ENCODE data around the gene KMT5B.

KMT5B gene

DNA sequence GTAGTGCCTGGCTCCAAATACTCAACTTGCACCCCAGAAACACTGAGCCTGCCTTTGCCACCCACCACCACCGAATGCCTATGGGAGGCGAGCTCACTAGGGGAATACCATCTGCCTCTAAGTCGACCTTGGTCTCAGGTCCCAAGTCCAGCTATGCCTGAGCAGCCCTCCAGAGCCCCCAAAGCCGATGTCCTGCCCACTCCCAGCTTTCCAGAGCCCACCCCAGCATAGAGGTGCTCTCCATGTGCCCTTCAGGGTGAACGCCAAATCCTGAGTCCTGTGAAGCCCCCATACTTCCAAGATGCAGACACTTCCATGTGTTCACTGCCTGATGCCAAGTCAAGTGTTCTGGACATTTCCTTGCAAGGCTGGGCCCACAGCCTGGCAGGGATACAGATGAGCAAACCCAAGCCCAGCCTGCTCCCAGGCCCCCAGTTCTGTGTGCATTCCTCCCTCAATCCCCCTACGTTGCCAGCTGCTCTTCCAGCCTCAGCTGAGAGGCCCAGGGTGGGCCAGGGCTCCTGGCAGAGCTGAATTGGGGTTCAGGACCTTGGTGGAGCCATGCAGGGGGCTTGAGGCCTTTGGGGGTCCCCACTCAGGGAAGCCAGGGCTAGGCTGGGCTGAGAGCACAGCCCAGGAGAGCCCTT is 2.6 kb upstream of the KMT5B start:
- no peak for DNase-seq

DNA sequence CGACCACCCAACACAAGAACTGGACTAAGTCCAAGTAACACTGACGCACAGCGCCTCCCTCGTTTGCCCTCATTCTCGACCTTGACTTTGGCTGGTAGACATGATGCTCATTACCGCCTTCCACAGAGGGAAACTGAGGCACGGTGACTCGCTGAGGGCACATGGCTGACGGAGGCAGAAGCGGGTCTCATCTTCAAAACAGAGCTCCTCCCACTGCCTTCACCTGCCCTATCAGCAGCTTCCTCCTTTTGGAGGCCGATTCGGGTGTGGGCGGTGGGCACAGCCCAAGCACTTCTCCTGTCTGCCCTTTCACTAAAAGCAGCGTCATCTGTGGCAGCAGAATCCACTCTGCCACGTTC is 2.0 kb upstream of the KMT5B start:
- DNase-seq, result no peak

GRCh38 chr11:68214173-68215086 is 1.3 kb upstream of the KMT5B start:
- DNase-seq, result peak in 1 of 2 experiments; percentile 29

- peak; percentile 75 to 92 for DNase-seq
Observed at GRCh38 chr11:68213555-68214172, 568 bp upstream of the KMT5B start.

GRCh38 chr11:68212421-68213134 is 518 bp downstream of the KMT5B start:
- peak in 1 of 2 experiments; percentile 47 for DNase-seq

GRCh38 chr11:68211546-68211945 is 1.6 kb downstream of the KMT5B start:
- DNase-seq, result no peak

DNA sequence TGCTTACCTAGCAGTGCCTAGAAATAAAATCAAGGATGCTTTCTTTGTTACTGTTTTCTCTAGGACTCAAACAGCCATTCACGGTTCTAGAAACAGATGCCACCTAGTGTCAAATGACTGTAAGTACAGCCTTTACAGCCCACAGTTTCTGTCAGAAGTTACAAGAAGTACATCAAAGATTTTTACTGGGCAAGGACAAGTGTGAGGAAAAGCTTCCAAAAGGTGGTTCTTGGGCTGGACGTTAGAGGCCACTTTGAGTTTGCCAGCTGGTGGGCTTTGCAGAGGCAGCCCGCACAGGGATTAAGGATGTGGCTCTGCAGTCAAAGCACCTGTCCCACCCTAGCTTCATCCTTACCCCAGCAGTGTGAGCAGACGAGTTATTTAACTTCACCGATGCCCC is 6.9 kb downstream of the KMT5B start:
- peak; percentile 11 to 56 for DNase-seq

- DNase-seq, result no peak
Observed at GRCh38 chr11:68204402-68204801, 8.7 kb downstream of the KMT5B start.

GRCh38 chr11:68202165-68202564 is 10.9 kb downstream of the KMT5B start:
- no peak for DNase-seq

GRCh38 chr11:68201492-68201891 is 11.6 kb downstream of the KMT5B start:
- no peak for DNase-seq

DNA sequence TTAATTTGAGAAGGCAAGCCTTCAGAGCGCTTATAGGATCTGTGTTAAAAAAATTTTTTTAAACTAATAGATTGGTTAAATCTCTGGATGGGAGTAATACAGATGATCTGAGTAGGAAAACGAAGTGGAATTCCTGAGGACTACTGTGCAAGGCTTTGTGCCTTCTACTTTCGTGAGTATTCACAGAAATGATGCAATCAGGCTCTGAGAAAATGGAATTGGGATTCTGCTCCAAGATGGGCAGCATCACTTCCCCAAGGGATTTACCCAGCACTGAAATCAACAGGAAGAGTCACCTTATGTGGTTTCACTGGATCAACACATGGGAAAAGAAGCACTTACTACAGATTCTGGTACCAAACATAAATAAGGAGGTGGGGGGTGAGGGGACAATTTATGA is 12.5 kb downstream of the KMT5B start:
- no peak for DNase-seq

GRCh38 chr11:68199295-68199987 is 13.7 kb downstream of the KMT5B start:
- no peak for DNase-seq

GRCh38 chr11:68196219-68196618 is 16.9 kb downstream of the KMT5B start:
- DNase-seq, result no peak

DNA sequence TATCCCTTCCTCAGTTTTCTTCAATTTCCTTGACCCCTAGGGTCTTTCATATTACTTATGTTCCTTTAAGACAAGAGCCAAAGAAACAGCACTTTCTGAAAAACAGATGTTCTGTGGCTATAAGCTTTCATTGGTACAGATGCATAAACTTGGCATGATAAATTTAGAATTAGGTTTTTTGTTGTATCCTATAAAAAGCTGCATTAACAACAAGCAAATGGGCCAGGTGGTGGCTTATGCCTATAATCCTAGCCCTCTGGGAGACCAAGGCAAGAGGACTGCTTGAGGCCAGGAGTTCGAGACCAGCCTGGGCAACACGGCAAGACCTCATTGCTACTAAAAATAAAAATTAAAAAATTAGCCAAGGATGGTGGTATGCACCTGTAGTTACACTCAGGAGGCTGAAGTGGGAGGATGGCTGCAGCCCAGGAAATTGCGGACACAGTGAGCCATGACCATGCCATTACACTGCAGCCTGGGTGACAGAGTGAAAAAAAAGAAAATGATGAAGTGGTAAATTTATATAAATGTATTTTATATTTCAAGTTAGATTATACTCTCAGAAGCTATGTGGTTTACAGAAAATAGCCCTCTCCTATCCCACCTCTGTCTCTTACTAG is 18.3 kb downstream of the KMT5B start:
- no peak for DNase-seq

DNA sequence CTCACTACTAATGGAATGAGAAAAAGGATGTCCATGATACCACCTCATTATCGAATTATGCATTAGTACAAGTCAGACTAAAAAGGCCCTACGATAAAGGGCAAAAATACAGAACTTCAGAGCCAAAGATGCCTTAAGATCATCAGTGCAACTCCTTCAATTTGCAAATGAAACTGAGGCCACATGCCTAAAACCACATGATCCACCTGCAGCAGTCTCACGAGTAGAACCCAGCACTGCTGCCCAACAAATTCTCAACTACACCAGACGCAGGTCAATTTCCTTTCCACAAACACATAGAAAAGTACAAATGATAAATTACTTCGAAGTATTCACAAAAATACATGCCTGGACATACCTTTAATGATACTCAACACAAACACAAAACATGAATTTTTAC is 20.1 kb downstream of the KMT5B start:
- DNase-seq, result no peak

DNA sequence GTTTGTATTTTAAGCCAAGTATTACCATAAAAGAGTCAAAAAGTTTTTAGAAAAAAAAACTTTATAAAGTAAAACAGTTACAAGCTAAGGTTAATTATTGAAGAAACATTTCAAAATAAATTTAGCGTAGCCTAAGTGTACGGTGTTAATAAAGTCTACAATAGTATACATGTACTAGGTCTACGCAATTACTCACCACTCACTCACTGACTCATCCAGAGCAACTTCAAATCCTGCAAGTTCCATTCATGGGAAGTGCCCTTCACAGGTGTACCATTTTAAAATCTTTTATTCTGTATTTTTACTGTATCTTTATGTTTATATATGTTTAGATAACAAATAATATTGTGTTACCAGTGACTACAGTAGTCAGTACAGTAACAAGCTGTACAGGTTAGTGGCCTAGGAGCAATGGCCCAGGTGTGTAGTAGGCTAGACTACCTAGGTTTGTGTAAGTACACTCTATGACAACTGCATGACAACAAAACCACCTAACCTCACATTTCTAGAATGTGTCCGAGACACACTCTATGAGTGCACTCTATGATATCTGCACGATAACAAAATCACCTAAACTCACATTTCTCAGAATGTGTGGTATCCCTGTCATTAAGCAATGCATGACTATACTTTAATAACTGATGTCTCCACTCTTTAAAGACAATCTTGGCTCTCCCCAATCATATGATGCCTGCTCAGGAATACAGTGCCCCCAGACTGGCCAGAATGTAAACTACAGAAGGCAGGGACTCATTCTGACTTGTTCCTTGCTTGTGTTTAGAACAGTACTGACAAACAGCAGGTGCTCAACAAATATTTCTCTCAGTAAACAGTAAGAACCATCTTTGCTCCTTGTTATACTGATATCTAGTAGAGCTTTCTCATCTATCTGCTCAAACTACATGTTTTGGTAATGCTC is 21.2 kb downstream of the KMT5B start:
- no peak for DNase-seq

DNA sequence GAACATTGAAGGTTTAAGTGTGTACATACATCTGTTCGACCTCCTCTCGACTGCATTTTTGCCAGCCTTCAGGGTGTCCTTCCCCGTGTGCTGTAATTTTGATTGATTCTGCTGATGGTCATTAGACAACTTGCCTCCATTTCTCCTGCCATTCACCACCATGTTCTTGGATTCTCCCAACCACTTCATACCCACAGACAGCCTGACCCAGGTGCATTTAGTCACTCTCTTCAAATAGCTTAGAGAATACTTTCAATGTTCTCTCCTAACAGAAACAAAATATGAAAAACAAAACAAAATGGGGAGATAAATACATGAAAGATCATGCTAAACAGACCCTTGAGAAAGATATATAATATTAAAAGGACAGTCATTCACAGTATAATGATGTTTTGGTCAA is 23.2 kb downstream of the KMT5B start:
- DNase-seq, result no peak

DNA sequence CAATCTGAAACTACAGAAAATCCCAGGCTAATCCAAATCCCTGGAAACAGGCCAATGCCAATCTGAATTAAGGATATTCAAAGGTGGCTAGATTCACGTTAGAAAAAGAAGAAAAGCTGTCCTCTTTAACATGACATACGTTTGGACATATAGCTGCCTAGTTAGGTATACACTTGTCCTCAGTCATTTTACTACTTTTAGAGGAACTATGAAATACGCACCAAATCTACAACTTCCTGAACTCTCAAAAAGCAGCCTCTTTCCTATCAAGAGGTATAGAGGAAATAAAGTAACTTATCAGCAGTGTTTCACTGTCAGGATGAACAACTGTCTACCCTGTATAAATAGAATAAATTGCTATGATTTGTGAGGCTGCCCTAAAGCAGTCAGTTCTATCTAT is 24.0 kb downstream of the KMT5B start:
- DNase-seq, result no peak

GRCh38 chr11:68186061-68186460 is 27.0 kb downstream of the KMT5B start:
- no peak for DNase-seq

GRCh38 chr11:68181719-68182451 is 31.2 kb downstream of the KMT5B start:
- no peak for DNase-seq

Measured in NCI-H524 (cell line).